Fibroblast of pulmonary artery (primary cell): Measurements from ENCODE around the gene STEAP2.

Source experiments
- DNase-seq: peaks from one replicate; pipeline ENCODE4 v3.0.0-alpha.2; 2010; ENCODE audit warnings: low read depth
- H3K4me3 ChIP-seq: replicated peaks from 2 replicates; pipeline ENCODE4 v1.5.1; 2011; ENCODE audit warnings: low read depth, mild to moderate bottlenecking, control low read depth, low read length, moderate library complexity
- TF ChIP-seq, protein P1 (sequence below): IDR thresholded peaks from 2 replicates; pipeline ENCODE4 v1.5.1; 2011; ENCODE audit warnings: mild to moderate bottlenecking, control low read depth, low read length, inconsistent platforms; ENCODE audit errors: missing control alignments

The STEAP2 gene

DNA sequence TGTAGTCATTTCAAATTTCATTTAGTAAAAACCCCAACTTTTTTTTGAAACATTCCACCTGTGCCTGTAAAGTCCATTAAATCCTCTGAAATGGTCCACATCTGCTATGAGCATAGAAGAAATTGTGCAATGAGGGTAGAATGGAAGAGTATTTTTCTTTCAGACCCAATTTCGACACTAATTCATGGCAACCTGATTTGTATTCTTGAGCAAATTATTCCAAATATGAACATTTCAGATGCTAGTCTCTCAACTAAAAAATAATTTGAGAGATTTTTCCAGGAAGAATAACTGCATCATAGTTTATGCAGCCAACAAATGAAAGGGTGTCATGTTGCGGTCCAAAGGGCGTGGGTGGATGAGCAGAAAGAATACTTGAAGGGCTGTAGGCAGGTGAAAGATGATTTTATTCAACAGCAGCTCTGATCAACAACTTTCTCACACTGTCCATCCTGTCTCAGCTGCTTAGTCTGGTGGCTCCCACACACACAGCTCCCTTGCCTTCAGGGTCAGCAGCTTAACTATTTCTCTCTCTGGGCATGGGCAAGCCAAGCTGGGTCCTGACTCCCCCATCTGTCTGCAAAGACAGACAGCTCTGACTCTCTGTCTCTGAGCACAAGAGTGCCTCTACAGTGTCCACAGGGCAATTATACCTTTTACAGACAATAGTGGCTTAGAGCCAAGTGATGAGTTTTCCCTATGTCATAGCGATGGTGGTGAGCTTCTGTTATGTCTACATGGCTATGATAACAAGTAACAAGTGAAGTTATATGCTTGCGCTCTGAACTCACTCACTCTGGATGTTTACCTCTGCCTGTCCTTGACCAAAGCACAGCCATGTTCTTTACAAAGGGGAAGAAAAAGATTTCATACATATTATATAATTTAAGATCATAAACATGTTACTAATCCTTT lies 11.5 kb downstream of the STEAP2 start:
- H3K4me3 ChIP-seq, result no peak overlapping the region
- TF ChIP-seq, protein P1, sequence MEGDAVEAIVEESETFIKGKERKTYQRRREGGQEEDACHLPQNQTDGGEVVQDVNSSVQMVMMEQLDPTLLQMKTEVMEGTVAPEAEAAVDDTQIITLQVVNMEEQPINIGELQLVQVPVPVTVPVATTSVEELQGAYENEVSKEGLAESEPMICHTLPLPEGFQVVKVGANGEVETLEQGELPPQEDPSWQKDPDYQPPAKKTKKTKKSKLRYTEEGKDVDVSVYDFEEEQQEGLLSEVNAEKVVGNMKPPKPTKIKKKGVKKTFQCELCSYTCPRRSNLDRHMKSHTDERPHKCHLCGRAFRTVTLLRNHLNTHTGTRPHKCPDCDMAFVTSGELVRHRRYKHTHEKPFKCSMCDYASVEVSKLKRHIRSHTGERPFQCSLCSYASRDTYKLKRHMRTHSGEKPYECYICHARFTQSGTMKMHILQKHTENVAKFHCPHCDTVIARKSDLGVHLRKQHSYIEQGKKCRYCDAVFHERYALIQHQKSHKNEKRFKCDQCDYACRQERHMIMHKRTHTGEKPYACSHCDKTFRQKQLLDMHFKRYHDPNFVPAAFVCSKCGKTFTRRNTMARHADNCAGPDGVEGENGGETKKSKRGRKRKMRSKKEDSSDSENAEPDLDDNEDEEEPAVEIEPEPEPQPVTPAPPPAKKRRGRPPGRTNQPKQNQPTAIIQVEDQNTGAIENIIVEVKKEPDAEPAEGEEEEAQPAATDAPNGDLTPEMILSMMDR, result no peak
- DNase-seq, result peak; percentile 41

DNA sequence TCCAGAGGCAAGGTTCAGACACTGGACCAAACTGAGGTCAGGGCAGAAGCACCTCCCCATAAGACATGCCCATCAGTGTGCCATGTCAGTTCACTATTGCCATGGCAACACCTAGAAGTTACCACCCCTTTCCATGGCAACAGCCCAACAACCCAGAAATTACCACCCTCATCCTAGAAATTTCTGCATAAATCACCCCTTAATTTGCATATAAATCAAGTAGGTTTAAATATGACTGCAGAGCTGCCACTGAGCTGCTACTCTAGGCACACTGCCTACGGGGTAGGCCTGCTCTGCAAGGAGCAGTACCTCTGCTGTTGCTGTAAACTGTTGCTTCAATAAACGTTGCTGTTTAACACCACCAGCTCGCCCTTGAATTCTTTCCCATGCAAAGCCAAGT lies 12.7 kb downstream of the STEAP2 start:
- DNase-seq, result no peak

DNA sequence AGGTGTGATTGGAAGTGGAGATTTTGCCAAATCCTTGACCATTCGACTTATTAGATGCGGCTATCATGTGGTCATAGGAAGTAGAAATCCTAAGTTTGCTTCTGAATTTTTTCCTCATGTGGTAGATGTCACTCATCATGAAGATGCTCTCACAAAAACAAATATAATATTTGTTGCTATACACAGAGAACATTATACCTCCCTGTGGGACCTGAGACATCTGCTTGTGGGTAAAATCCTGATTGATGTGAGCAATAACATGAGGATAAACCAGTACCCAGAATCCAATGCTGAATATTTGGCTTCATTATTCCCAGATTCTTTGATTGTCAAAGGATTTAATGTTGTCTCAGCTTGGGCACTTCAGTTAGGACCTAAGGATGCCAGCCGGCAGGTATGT lies 13.6 kb downstream of the STEAP2 start:
- TF ChIP-seq, protein P1, result no peak
- no peak for DNase-seq

More for the DNA sequence above, 12.7 kb downstream of the STEAP2 start:
- TF ChIP-seq, protein P1, result no peak
- no peak overlapping the region for H3K4me3 ChIP-seq

DNA sequence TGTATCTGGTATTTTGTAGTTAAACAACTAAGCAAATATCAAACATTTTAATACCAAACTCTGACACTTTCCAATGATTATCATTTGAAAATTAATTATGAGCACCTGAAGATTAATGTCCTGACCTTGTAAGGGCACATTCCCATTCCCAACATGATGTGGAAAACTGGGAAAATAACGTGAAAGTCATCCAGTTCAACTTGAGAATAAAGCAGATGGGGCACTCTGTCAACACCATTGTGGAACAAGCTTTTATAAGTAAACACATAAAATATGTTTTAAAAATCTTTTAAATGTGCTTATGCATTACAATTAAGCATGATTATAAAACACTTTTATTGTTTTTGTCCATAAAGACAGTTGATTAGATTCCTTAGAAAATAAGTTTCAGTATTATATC lies 14.1 kb downstream of the STEAP2 start:
- TF ChIP-seq, protein P1, result no peak
- H3K4me3 ChIP-seq, result no peak overlapping the region
- no peak for DNase-seq

More for the DNA sequence above, 13.6 kb downstream of the STEAP2 start:
- H3K4me3 ChIP-seq, result no peak overlapping the region

DNA sequence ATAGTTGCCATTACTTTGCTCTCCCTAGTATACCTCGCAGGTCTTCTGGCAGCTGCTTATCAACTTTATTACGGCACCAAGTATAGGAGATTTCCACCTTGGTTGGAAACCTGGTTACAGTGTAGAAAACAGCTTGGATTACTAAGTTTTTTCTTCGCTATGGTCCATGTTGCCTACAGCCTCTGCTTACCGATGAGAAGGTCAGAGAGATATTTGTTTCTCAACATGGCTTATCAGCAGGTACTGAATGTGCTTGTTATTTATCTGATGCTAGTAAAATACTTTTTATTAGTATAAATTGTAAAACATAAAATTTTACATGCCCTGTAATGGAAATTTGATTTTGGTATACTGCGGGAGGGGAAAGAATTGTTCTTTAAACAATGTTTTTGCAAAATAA lies 15.7 kb downstream of the STEAP2 start:
- no peak for DNase-seq
- TF ChIP-seq, protein P1, result no peak
- H3K4me3 ChIP-seq, result no peak overlapping the region

DNA sequence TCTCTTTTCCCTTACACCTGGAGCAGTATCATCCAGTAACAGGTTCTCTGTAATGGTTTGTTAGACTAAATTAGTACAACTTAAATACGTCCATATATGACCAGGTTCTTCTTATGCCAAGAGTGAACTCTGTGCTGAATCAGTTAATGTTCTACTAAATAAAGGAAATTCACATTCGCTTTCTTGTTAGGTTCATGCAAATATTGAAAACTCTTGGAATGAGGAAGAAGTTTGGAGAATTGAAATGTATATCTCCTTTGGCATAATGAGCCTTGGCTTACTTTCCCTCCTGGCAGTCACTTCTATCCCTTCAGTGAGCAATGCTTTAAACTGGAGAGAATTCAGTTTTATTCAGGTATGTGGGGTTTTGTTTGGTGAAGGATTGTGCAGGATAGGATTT lies 18.1 kb downstream of the STEAP2 start:
- DNase-seq, result no peak
- TF ChIP-seq, protein P1, result no peak

More for the DNA sequence above, 18.1 kb downstream of the STEAP2 start:
- no peak overlapping the region for H3K4me3 ChIP-seq
